Measurements from ENCODE around the gene EPHB1. TPM values are rescaled to one million over a fixed set of nuclear protein-coding genes. Genes with fewer than 3 reads are reported as not detected.

Gene EPHB1
- total RNA-seq, 1 experiment from 2014 or later = 0.86 TPM

DNA sequence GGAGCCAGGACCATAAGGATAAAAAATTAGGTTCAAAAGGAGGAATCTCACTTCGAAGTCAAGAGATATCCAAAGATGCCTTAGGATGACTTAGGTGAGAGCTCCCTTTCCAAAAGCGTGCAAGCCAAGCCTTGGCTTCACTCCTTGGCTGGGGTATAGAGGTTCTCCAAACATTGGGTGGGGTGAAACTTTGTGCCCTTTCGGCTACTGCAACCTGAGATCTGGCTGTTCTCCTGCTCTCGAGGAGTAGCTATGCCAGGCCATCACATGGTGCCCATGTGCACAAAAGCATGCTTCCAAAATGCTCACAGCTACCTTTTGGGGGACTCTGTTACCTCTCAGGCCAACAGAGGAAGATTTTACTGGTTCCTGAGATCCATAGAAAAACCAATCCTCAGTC is 373.8 kb downstream of the EPHB1 start:
- TF ChIP-seq POLR2AphosphoS5 (IDR thresholded peaks at IDR 0.05; ENCODE audit: low read depth, low read length) = no peak
- no peak for TF ChIP-seq EZH2 (IDR thresholded peaks at IDR 0.05)
- no peak for TF ChIP-seq EZH2phosphoT487 (IDR thresholded peaks at IDR 0.05; ENCODE audit: borderline replicate concordance)
- intact Hi-C loops (cut with micrococcal nuclease) = no loop called here
- POLR2A ChIA-PET = no interaction called here

DNA sequence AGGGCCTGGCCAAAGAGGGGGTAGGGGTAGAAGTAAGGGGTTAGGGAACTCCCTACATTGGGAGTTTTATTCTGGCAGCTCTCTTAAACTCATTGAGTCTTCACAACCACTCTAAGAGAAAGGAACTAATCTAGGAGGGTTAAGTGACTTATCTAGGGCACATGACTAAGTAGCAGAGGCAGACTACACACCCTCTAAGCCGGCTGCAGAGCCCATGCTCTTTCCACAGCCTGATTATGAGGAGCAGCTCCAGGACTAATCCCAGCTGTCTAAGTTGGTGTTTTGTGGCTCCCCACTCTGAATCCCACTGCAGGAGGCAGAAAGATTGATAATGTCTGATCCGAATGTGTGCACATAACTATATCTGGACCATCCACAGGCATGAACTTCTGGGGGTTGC is 374.6 kb downstream of the EPHB1 start:
- Histone ChIP-seq H3K79me2 (ENCODE audit: insufficient read depth, low read length) (no peaks in the 10 kb centered on the region), H4K20me1 (ENCODE audit: insufficient read depth) (no peaks in the 10 kb centered on the region), H3K4me1 (ENCODE audit: control insufficient read depth in 1 of 2, insufficient read depth in 2 of 2, low read length in 2 of 2) (no peaks in the 10 kb centered on the region), H2AFZ (ENCODE audit: low read depth, low read length, poor library complexity, severe bottlenecking) (no peak overlapping the region), H3K27me3 (ENCODE audit: insufficient read depth, low read length) (peaks cover 54% of the 10 kb centered on the region), H3K9ac (ENCODE audit: low read length) (no peak overlapping the region), H3K9me2 (ENCODE audit: insufficient read depth) (no peaks in the 10 kb centered on the region), H3K4me2 (ENCODE audit: low read length) (no peak overlapping the region), H3K4me3 (replicated peaks in 1 of 2; ENCODE audit: low read depth in 1 of 2, low read length in 2 of 2) (no peak overlapping the region), H3K36me3 (ENCODE audit: control insufficient read depth in 1 of 2, insufficient read depth in 2 of 2, low read length in 2 of 2) (no peaks in the 10 kb centered on the region), H3K9me3 (ENCODE audit: control insufficient read depth in 1 of 2, insufficient read depth in 1 of 2, low read depth in 1 of 2, low read length in 2 of 2) (no peaks in the 10 kb centered on the region), H3K27ac (ENCODE audit: low read depth, low read length) (no peak overlapping the region)
- POLR2A ChIA-PET = no interaction called here
- no peak for TF ChIP-seq CBX3 (IDR thresholded peaks at IDR 0.05; ENCODE audit: low read depth)
- TF ChIP-seq FOSL1 (IDR thresholded peaks at IDR 0.05; ENCODE audit: low read depth) = no peak
- TF ChIP-seq EGR1 (IDR thresholded peaks at IDR 0.05; ENCODE audit: low read depth) = no peak
- no peak for TF ChIP-seq SP1 (IDR thresholded peaks at IDR 0.05; ENCODE audit: low read depth)
- no peak for TF ChIP-seq POLR2A (IDR thresholded peaks at IDR 0.05; ENCODE audit: borderline replicate concordance, extremely low read depth, insufficient read depth, insufficient read length)
- TF ChIP-seq, protein P1, sequence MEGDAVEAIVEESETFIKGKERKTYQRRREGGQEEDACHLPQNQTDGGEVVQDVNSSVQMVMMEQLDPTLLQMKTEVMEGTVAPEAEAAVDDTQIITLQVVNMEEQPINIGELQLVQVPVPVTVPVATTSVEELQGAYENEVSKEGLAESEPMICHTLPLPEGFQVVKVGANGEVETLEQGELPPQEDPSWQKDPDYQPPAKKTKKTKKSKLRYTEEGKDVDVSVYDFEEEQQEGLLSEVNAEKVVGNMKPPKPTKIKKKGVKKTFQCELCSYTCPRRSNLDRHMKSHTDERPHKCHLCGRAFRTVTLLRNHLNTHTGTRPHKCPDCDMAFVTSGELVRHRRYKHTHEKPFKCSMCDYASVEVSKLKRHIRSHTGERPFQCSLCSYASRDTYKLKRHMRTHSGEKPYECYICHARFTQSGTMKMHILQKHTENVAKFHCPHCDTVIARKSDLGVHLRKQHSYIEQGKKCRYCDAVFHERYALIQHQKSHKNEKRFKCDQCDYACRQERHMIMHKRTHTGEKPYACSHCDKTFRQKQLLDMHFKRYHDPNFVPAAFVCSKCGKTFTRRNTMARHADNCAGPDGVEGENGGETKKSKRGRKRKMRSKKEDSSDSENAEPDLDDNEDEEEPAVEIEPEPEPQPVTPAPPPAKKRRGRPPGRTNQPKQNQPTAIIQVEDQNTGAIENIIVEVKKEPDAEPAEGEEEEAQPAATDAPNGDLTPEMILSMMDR (IDR thresholded peaks at IDR 0.05 in 2 of 3, conservative IDR thresholded peaks at IDR 0.05 in 1 of 3; ENCODE audit: borderline replicate concordance in 1 of 3, insufficient read depth in 1 of 3, low read depth in 2 of 3, low read length in 2 of 3) = no peak
- TF ChIP-seq ELF1 (IDR thresholded peaks at IDR 0.05; ENCODE audit: borderline replicate concordance, low read depth) = no peak
- no peak for TF ChIP-seq JUND (IDR thresholded peaks at IDR 0.05)
- TF ChIP-seq EZH2 (IDR thresholded peaks at IDR 0.05) = no peak
- TF ChIP-seq SIN3A (IDR thresholded peaks at IDR 0.05; ENCODE audit: low read depth) = no peak
- TF ChIP-seq, protein P2, sequence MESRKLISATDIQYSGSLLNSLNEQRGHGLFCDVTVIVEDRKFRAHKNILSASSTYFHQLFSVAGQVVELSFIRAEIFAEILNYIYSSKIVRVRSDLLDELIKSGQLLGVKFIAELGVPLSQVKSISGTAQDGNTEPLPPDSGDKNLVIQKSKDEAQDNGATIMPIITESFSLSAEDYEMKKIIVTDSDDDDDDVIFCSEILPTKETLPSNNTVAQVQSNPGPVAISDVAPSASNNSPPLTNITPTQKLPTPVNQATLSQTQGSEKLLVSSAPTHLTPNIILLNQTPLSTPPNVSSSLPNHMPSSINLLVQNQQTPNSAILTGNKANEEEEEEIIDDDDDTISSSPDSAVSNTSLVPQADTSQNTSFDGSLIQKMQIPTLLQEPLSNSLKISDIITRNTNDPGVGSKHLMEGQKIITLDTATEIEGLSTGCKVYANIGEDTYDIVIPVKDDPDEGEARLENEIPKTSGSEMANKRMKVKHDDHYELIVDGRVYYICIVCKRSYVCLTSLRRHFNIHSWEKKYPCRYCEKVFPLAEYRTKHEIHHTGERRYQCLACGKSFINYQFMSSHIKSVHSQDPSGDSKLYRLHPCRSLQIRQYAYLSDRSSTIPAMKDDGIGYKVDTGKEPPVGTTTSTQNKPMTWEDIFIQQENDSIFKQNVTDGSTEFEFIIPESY (IDR thresholded peaks at IDR 0.05; ENCODE audit: extremely low read depth, insufficient replicate concordance, low read length) = no peak
- CTCF ChIA-PET = no interaction called here
- RAD21 ChIA-PET (ENCODE audit: low non-redundant PET in 1 of 2, low total read pairs in 2 of 2, uncharacterized antibody in 2 of 2, unreplicated experiment in 2 of 2) = no interaction called here
- ATAC-seq (no peak), DNase-seq (ENCODE audit: low read depth, low spot score) (no peak)
- intact Hi-C loops (cut with micrococcal nuclease) = no loop called here
- no TSS peak for BruUV-seq (replicated peaks)

More for the DNA sequence above, 373.8 kb downstream of the EPHB1 start:
- no peak overlapping the region for H2AFZ ChIP-seq (ENCODE audit: low read depth, low read length, poor library complexity, severe bottlenecking)
- H3K4me3 ChIP-seq (replicated peaks in 1 of 2; ENCODE audit: low read depth in 1 of 2, low read length in 2 of 2) = no peak overlapping the region
- ChIA-PET RAD21 (ENCODE audit: low non-redundant PET in 1 of 2, low total read pairs in 2 of 2, uncharacterized antibody in 2 of 2, unreplicated experiment in 2 of 2) (no interaction called here), CTCF (no interaction called here)
- no peaks in the 10 kb centered on the region for H4K20me1 ChIP-seq (ENCODE audit: insufficient read depth)
- no peaks in the 10 kb centered on the region for H3K79me2 ChIP-seq (ENCODE audit: insufficient read depth, low read length)
- peaks cover 55% of the 10 kb centered on the region for H3K27me3 ChIP-seq (ENCODE audit: insufficient read depth, low read length)
- DNase-seq (ENCODE audit: low read depth, low spot score) (no peak), ATAC-seq (no peak)
- H3K36me3 ChIP-seq (ENCODE audit: control insufficient read depth in 1 of 2, insufficient read depth in 2 of 2, low read length in 2 of 2) = no peaks in the 10 kb centered on the region
- no peaks in the 10 kb centered on the region for H3K9me2 ChIP-seq (ENCODE audit: insufficient read depth)
- no peak overlapping the region for H3K27ac ChIP-seq (ENCODE audit: low read depth, low read length)
- no peak overlapping the region for H3K4me2 ChIP-seq (ENCODE audit: low read length)
- no TSS peak for BruUV-seq (replicated peaks)
- no peak overlapping the region for H3K9ac ChIP-seq (ENCODE audit: low read length)
- no peaks in the 10 kb centered on the region for H3K9me3 ChIP-seq (ENCODE audit: control insufficient read depth in 1 of 2, insufficient read depth in 1 of 2, low read depth in 1 of 2, low read length in 2 of 2)
- no peaks in the 10 kb centered on the region for H3K4me1 ChIP-seq (ENCODE audit: control insufficient read depth in 1 of 2, insufficient read depth in 2 of 2, low read length in 2 of 2)

Measured in HCT116 (cell line).